Bronchial epithelial cell (primary cell): ENCODE measurements around the gene PANX3. TPM values are rescaled to one million over a fixed set of nuclear protein-coding genes. Genes with fewer than 3 reads are reported as not detected.

Experiments used
- DNase-seq: peaks from one replicate; pipeline ENCODE4 v3.0.0-alpha.2; 2010; ENCODE audit warnings: low read depth
- FAIRE-seq: peaks from 2 replicates; lab custom pipeline; 2011; peaks lifted over from hg19 to GRCh38; lab: Jason Lieb, UNC
- H3K27me3 ChIP-seq: 2 replicates; pipeline ENCODE4 v1.5.1; 2011; ENCODE audit warnings: low read length; ENCODE audit not compliant: control insufficient read depth, insufficient read depth
- H3K36me3 ChIP-seq: 2 replicates; pipeline ENCODE4 v1.5.1; 2011; ENCODE audit warnings: low read length; ENCODE audit not compliant: control insufficient read depth, insufficient read depth
- H3K4me3 ChIP-seq: 2 replicates; pipeline ENCODE4 v1.5.1; 2011; ENCODE audit warnings: mild to moderate bottlenecking, low read depth, low read length, control low read depth
- total RNA-seq: library from RNA; depleted of rRNA; stranded (reverse); fragments of >200 nt; gene quantifications from 2 replicates; pipeline ENCODE4 v1.2.1, GENCODE V29; 2014
- TF ChIP-seq, protein P1 (sequence below): IDR thresholded peaks from 2 replicates; pipeline ENCODE4 v1.5.1; 2011; ENCODE audit warnings: mild to moderate bottlenecking, moderate library complexity, low read length, control low read depth, inconsistent platforms; ENCODE audit not compliant: insufficient read depth, severe bottlenecking

Gene PANX3
- total RNA-seq, 1 donor from 2014 or later: not detected

DNA sequence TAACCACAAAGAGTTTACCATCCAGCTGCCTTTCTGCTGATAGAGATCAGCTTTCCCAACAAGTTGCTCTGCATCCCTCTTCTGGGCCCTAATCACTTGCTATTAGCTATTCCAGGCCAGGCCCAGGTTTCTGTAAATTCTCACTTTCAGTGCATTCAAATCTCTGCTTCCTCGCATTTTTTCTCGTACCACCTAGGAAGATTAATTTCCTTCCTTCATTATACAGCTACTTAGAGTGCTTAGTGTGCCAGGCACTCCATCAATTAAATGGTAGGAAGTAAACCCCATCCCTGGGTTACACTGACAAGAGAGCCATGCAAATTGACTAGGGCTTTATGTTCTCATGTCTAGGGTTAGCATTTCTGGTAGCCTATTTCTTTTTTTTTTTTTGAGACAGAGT lies 52.6 kb downstream of the PANX3 start:
- DNase-seq (no peak), FAIRE-seq (no peak)
- Histone ChIP-seq H3K4me3 (no peak overlapping the region), H3K27me3 (no peaks in the 10 kb centered on the region), H3K36me3 (no peaks in the 10 kb centered on the region)
- TF ChIP-seq, protein P1, sequence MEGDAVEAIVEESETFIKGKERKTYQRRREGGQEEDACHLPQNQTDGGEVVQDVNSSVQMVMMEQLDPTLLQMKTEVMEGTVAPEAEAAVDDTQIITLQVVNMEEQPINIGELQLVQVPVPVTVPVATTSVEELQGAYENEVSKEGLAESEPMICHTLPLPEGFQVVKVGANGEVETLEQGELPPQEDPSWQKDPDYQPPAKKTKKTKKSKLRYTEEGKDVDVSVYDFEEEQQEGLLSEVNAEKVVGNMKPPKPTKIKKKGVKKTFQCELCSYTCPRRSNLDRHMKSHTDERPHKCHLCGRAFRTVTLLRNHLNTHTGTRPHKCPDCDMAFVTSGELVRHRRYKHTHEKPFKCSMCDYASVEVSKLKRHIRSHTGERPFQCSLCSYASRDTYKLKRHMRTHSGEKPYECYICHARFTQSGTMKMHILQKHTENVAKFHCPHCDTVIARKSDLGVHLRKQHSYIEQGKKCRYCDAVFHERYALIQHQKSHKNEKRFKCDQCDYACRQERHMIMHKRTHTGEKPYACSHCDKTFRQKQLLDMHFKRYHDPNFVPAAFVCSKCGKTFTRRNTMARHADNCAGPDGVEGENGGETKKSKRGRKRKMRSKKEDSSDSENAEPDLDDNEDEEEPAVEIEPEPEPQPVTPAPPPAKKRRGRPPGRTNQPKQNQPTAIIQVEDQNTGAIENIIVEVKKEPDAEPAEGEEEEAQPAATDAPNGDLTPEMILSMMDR: no peak

DNA sequence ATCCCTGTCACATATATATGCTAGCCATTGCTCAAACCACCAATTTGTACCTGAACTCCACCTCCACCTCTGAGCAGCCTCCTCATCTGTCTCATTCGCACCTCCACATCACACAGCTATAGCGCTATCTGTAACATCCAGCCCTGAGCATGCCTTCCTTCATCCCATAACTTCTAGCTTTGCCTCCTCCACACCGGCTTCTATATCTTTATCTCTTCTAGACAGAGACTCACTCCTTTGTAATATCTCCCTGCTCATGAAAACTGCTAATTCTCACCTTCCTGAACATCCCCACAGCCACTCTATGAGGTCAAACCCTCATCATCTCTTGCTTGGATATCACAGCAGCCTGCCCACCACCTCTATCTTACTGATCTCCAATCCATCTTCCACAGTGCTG lies 56.4 kb downstream of the PANX3 start:
- FAIRE-seq: no peak

DNA sequence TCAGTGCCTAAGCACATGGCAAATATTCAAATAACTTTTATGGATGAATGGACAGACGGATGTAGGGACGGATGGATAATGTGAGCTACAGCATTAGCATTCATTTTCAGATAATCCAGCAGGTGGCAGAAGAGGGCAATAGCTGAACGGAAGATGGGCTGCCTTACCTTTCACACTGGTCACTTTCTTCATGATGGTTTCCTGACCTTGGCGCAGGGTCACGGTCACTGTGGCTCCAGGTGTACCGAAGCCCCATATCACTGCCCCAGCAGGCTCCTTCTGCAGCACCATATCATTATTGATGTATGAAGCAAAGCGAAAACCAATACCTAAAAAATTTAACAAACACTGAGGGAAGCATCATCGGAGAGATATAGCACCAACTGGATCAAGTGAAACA lies 58.0 kb downstream of the PANX3 start:
- Histone ChIP-seq H3K27me3 (no peaks in the 10 kb centered on the region), H3K4me3 (no peak overlapping the region), H3K36me3 (no peaks in the 10 kb centered on the region)
- DNase-seq (peak; percentile 47), FAIRE-seq (no peak)
- TF ChIP-seq, protein P1: peak; percentile 84

More for the DNA sequence above, 56.4 kb downstream of the PANX3 start:
- no peak overlapping the region for H3K4me3 ChIP-seq
- TF ChIP-seq, protein P1: no peak
- no peaks in the 10 kb centered on the region for H3K36me3 ChIP-seq
- H3K27me3 ChIP-seq: no peaks in the 10 kb centered on the region
- no peak for DNase-seq

Other genes with a start within 250 kb of the PANX3 start
- not detected in 2 replicates for gene OR8B2, start 226.9 kb upstream of the PANX3 start, total RNA-seq
- gene OR8B3, start 212.4 kb upstream of the PANX3 start, total RNA-seq: not detected in 2 replicates
- not detected in 2 replicates for gene OR8B4, start 186.6 kb upstream of the PANX3 start, total RNA-seq
- not detected in 2 replicates for gene OR8B8, start 165.7 kb upstream of the PANX3 start, total RNA-seq
- gene OR8B12, start 67.8 kb upstream of the PANX3 start, total RNA-seq: not detected in 2 replicates
- not detected in 2 replicates for gene OR8A1, start 41.4 kb upstream of the PANX3 start, total RNA-seq
- gene TBRG1, start 11.4 kb downstream of the PANX3 start, total RNA-seq: 21.9 and 28.0 TPM in 2 replicates
- 9.0 and 10.8 TPM in 2 replicates for gene SIAE, start 62.3 kb downstream of the PANX3 start, total RNA-seq
- gene SPA17, start 62.5 kb downstream of the PANX3 start, total RNA-seq: 2.4 and 5.8 TPM in 2 replicates
- not detected in 2 replicates for gene NRGN, start 128.5 kb downstream of the PANX3 start, total RNA-seq
- gene VSIG2, start 140.8 kb downstream of the PANX3 start, total RNA-seq: 0.53 and 2.0 TPM in 2 replicates
- gene ESAM, start 150.9 kb downstream of the PANX3 start, total RNA-seq: not detected in 2 replicates
- 2.9 TPM in 2 replicates for gene MSANTD2, start 189.0 kb downstream of the PANX3 start, total RNA-seq